ENCODE results near the gene UBXN7.

DNA sequence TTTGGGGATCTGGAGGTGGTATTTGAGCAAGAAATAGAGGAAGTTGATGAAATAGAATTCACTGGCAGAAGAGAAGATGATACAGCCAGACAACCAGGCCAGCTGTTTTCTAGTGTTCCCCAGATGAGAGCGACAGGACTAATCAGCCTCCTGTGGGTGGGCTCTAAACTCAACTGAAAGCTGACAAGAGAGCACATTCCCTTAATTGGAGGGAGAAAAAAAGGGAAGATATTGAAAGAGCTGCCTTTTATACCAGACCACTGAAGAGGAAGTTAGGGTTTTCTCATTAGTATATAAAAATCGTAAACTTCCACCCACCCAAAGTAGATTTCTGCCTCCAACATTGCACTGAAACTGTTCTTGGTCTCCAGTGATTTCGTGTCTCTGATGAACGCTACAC is 87.6 kb downstream of the UBXN7 start:
- TF ChIP-seq, protein P1, sequence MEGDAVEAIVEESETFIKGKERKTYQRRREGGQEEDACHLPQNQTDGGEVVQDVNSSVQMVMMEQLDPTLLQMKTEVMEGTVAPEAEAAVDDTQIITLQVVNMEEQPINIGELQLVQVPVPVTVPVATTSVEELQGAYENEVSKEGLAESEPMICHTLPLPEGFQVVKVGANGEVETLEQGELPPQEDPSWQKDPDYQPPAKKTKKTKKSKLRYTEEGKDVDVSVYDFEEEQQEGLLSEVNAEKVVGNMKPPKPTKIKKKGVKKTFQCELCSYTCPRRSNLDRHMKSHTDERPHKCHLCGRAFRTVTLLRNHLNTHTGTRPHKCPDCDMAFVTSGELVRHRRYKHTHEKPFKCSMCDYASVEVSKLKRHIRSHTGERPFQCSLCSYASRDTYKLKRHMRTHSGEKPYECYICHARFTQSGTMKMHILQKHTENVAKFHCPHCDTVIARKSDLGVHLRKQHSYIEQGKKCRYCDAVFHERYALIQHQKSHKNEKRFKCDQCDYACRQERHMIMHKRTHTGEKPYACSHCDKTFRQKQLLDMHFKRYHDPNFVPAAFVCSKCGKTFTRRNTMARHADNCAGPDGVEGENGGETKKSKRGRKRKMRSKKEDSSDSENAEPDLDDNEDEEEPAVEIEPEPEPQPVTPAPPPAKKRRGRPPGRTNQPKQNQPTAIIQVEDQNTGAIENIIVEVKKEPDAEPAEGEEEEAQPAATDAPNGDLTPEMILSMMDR (IDR thresholded peaks at IDR 0.05; ENCODE audit: low read depth, low read length): no peak
- TF ChIP-seq EZH2phosphoT487 (IDR thresholded peaks at IDR 0.05; ENCODE audit: low read depth): no peak

Data from OCI-LY3 (cell line).